ENCODE data around the gene KBTBD4. TPM values are rescaled to one million over a fixed set of nuclear protein-coding genes. Genes with fewer than 3 reads are reported as not detected.

Gene KBTBD4
- total RNA-seq, 1 experiment from 2014 or later = 15.9 TPM

GRCh38 chr11:47571895-47572294 lies 6.9 kb downstream of the KBTBD4 start:
- Histone ChIP-seq H3T11ph (ENCODE audit: low read length) (no peak overlapping the region), H2BK120ac (ENCODE audit: low read depth, low read length, poor library complexity, severe bottlenecking) (no peak overlapping the region), H3K4me2 (ENCODE audit: insufficient read depth, insufficient read length, low read length) (no peak overlapping the region), H3K27me3 (ENCODE audit: insufficient read depth, low read length) (no peaks in the 10 kb centered on the region), H2BK15ac (ENCODE audit: low read depth, low read length) (no peak overlapping the region), H4K8ac (replicated peaks; ENCODE audit: insufficient read length, low read depth, low read length) (no peak overlapping the region), H2AFZ (ENCODE audit: low read length) (no peak overlapping the region), H3K14ac (ENCODE audit: insufficient read depth, low read length) (no peak overlapping the region), H2BK12ac (ENCODE audit: insufficient read length, low read depth, low read length) (no peak overlapping the region), H3K56ac (ENCODE audit: insufficient read length, low read depth, low read length) (no peak overlapping the region), H4K91ac (ENCODE audit: insufficient read length, low read depth, low read length) (no peak overlapping the region), H3K23ac (ENCODE audit: insufficient read length, low read depth, low read length) (no peak overlapping the region), H3K18ac (ENCODE audit: insufficient read length, low read depth, low read length) (no peak overlapping the region), H3K9ac (ENCODE audit: extremely low read depth, insufficient read length, low read length) (no peak overlapping the region), H4K20me1 (ENCODE audit: control insufficient read depth, insufficient read depth, insufficient read length) (no peaks in the 10 kb centered on the region), H3K79me2 (ENCODE audit: insufficient read depth, low read length) (no peaks in the 10 kb centered on the region; the same call in 1 of the 2 replicates), H3K27ac (ENCODE audit: insufficient read length, low read depth, low read length) (no peak overlapping the region), H3K23me2 (ENCODE audit: insufficient read length, low read depth, low read length, poor library complexity, severe bottlenecking) (no peaks in the 10 kb centered on the region), H2BK20ac (ENCODE audit: low read depth, low read length, poor library complexity, severe bottlenecking) (no peak overlapping the region), H2AK5ac (ENCODE audit: insufficient read length, low read length) (no peak overlapping the region), H3K4ac (ENCODE audit: low read depth, low read length) (no peak overlapping the region), H3K79me1 (ENCODE audit: insufficient read depth, low read depth, low read length, poor library complexity, severe bottlenecking) (peaks cover 3% of the 10 kb centered on the region), H4K5ac (ENCODE audit: insufficient read length, low read depth, low read length) (no peak overlapping the region), H3K4me1 (ENCODE audit: insufficient read depth, low read length) (no peaks in the 10 kb centered on the region), H2BK5ac (ENCODE audit: insufficient read length, low read length) (no peak overlapping the region), H3K9me3 (ENCODE audit: control insufficient read depth, low read depth, low read length) (no peaks in the 10 kb centered on the region)
- H3K9me3 Mint-ChIP-seq = no peaks in the 10 kb centered on the region
- DNase-seq = no peak
- no CpG with 5 or more reads among the region's 1 CpG for WGBS (ENCODE audit: extremely low coverage, insufficient read length, low lambda C conversion rate)
- H3K4me3 Mint-ChIP-seq = no peak overlapping the region
- H3K36me3 Mint-ChIP-seq (ENCODE audit: insufficient read depth in 1 of 3, low read depth in 3 of 3) = peaks cover 21 to 78% (median 70%) of the 10 kb centered on the region in 3 experiments
- H3K27me3 Mint-ChIP-seq (ENCODE audit: low read depth) = no peaks in the 10 kb centered on the region
- peaks cover under 1% of the 10 kb centered on the region in 2 experiments; a peak in 3 of 4 replicates for H3K4me1 Mint-ChIP-seq
- no peak overlapping the region for H3K27ac Mint-ChIP-seq
- no peak for TF ChIP-seq CTCF (conservative IDR thresholded peaks at IDR 0.05)
